Motor neuron (in vitro differentiated cells): ENCODE data around the gene TAS2R14. TPM values are rescaled to one million over a fixed set of nuclear protein-coding genes. Genes with fewer than 3 reads are reported as not detected.
A peak's percentile ranks its signal among the peaks of the same experiment; 100 is the strongest.

Experiments
- ATAC-seq, 8 experiments: fragments of 200-7000 bp; cut with Tn5 transposase; replicated peaks in 6 of 8; 2 replicates each; pipeline ENCODE4 v1.8.0; 2021; ENCODE audit warnings: mild to moderate bottlenecking in 8 of 8, moderate library complexity in 8 of 8
- H3K27ac ChIP-seq, 2 donors: fragments of 250-450 bp; sonication (Bioruptor Pico); 2 replicates each; pipeline ENCODE4 v1.9.0; 2021; ENCODE audit warnings: antibody characterized with exemption in 2 of 2, mild to moderate bottlenecking in 2 of 2, moderate library complexity in 1 of 2
- H3K4me1 ChIP-seq, 2 donors: fragments of 250-450 bp; sonication (Bioruptor Pico); replicated peaks in 1 of 2; 2 replicates each; pipeline ENCODE4 v1.6.1; 2021; ENCODE audit warnings: antibody characterized with exemption in 2 of 2, mild to moderate bottlenecking in 2 of 2, moderate library complexity in 1 of 2
- H3K4me3 ChIP-seq, 5 donors: fragments of 250-450 bp; sonication (Bioruptor Pico); 2 replicates each; pipeline ENCODE4 v1.9.0; 2021; ENCODE audit warnings: antibody characterized with exemption in 5 of 5, mild to moderate bottlenecking in 5 of 5, moderate library complexity in 4 of 5
- WGBS, 10 experiments: fragments of 450-650 bp; shearing (Covaris generic); methylation state at CpG; one replicate each; pipeline ENCODE4 v1.0.0; 2022; 5-methylcytosine and 5-hydroxymethylcytosine counted together
- in situ Hi-C, 9 experiments: fragments of 400-800 bp; cut with MboI; loops; one replicate each; pipeline ENCODE4 v1.15.0; 2021; ENCODE audit warnings: low sequenced_read_pairs in 9 of 9, low pct_unique_long_range_greater_than_20kb in 2 of 9; ENCODE audit not compliant: unreplicated experiment in 9 of 9
- total RNA-seq, 8 experiments: library from RNA; unstranded; fragments of 300-600 nt; gene quantifications; 2 replicates each; pipeline versions ENCODE4 v1.2.3 to v1.2.4, GENCODE V29; 2022

The TAS2R14 gene
- 10 to 100 TPM in 1 of 8 experiments, 1 to 10 TPM in 7; 2.6 to 12.9 (median 4.0) TPM for total RNA-seq

- Histone ChIP-seq H3K4me3 (no peak within 1 kb of the TSS), H3K27ac (no peak within 1 kb of the TSS), H3K4me1 (no peaks in the 10 kb centered on the region)
- in situ Hi-C loops: no loop called here
- ATAC-seq: no peak
- 10 to 100% (median 76%) methylated on average over 1 of the region's 1 CpG; no CpG with 5 or more reads in 2 of the 10 experiments for WGBS, 10 experiments
Measured at GRCh38 chr12:10939163-10939562, at the start of gene TAS2R14. Gene TAS2R14 (minus strand): TSS chr12:10939263. CDS start chr12:10939207, 56 bp downstream.

GRCh38 chr12:10986812-10987211 lies 47.7 kb upstream of the TAS2R14 start, which contains the start of gene TAS2R50:
Gene TAS2R50 (minus strand): TSS chr12:10986912. CDS start chr12:10986860, 52 bp downstream.
- 0 to 65% (median 20%) methylated on average over 1 to 2 of the region's 2 CpGs for WGBS, 10 experiments
- ATAC-seq: no peak
- in situ Hi-C loops: no loop called here
- Histone ChIP-seq H3K4me3 (no peak within 1 kb of the TSS), H3K4me1 (no peaks in the 10 kb centered on the region), H3K27ac (no peak within 1 kb of the TSS)

- peak in 1 of 8 experiments; percentile 32 for ATAC-seq
- WGBS, 10 experiments: 39 to 100% (median 94%) methylated on average over 1 to 5 of the region's 5 CpGs; no CpG with 5 or more reads in 1 of the 10 experiments
- H3K4me3 ChIP-seq: no peak overlapping the region
- in situ Hi-C loops: no loop called here
- H3K4me1 ChIP-seq: no peaks in the 10 kb centered on the region
- no peak overlapping the region for H3K27ac ChIP-seq
Measured at GRCh38 chr12:10982244-10982643, 43.2 kb upstream of the TAS2R14 start.

GRCh38 chr12:10974965-10975364 lies 35.9 kb upstream of the TAS2R14 start:
- no peak for ATAC-seq
- Histone ChIP-seq H3K4me1 (no peaks in the 10 kb centered on the region), H3K4me3 (no peak overlapping the region), H3K27ac (no peak overlapping the region)
- WGBS, 10 experiments: 38 to 100% (median 95%) methylated on average over 1 to 3 of the region's 3 CpGs
- in situ Hi-C loops: loop anchor here in 2 of 9 experiments (25.0 kb wide), 1 partner anchor 212 kb away; the partner anchor contains the start of gene TAS2R42 (in 2 of the 2)

GRCh38 chr12:10968765-10969456 lies 29.8 kb upstream of the TAS2R14 start:
- Histone ChIP-seq H3K4me1 (no peaks in the 10 kb centered on the region), H3K4me3 (no peak overlapping the region), H3K27ac (no peak overlapping the region)
- peak in 1 of 8 experiments; percentile 26 for ATAC-seq
- in situ Hi-C loops: loop anchor here in 2 of 9 experiments (25.0 kb wide), 1 partner anchor 218 kb away; the partner anchor contains the start of gene TAS2R42 (in 2 of the 2)
- WGBS, 10 experiments: 60 to 100% (median 95%) methylated on average over 1 to 7 of the region's 15 CpGs

- no peak for ATAC-seq
- no peaks in the 10 kb centered on the region for H3K4me1 ChIP-seq
- H3K4me3 ChIP-seq: no peak overlapping the region
- in situ Hi-C loops: loop anchor here in 2 of 9 experiments (25.0 kb wide), 1 partner anchor 220 kb away; the partner anchor contains the start of gene TAS2R42 (in 2 of the 2)
- 13 to 100% (median 50%) methylated on average over 1 to 2 of the region's 2 CpGs; no CpG with 5 or more reads in 4 of the 10 experiments for WGBS, 10 experiments
- H3K27ac ChIP-seq: no peak overlapping the region
Measured at GRCh38 chr12:10967409-10967808, 28.3 kb upstream of the TAS2R14 start.

- Histone ChIP-seq H3K27ac (no peak overlapping the region), H3K4me3 (no peak overlapping the region), H3K4me1 (no peaks in the 10 kb centered on the region)
- in situ Hi-C loops: loop anchor here in 2 of 9 experiments (25.0 kb wide), 1 partner anchor 221 kb away; the partner anchor contains the start of gene TAS2R42 (in 2 of the 2)
- no peak for ATAC-seq
Measured at GRCh38 chr12:10966314-10966713, 27.3 kb upstream of the TAS2R14 start.

GRCh38 chr12:10965476-10965875 lies 26.4 kb upstream of the TAS2R14 start:
- Histone ChIP-seq H3K4me1 (no peaks in the 10 kb centered on the region), H3K4me3 (no peak overlapping the region), H3K27ac (no peak overlapping the region)
- peak in 2 of 8 experiments; percentile 27 to 57 for ATAC-seq
- in situ Hi-C loops: loop anchor here in 2 of 9 experiments (25.0 kb wide), 1 partner anchor 222 kb away; the partner anchor contains the start of gene TAS2R42 (in 2 of the 2)
- WGBS, 10 experiments: 43 to 100% (median 100%) methylated on average over 1 of the region's 1 CpG; no CpG with 5 or more reads in 1 of the 10 experiments

- in situ Hi-C loops: loop anchor here in 2 of 9 experiments (25.0 kb wide), 1 partner anchor 227 kb away; the partner anchor contains the start of gene TAS2R42 (in 2 of the 2)
- 40 to 100% (median 87%) methylated on average over 1 to 4 of the region's 4 CpGs; no CpG with 5 or more reads in 1 of the 10 experiments for WGBS, 10 experiments
Measured at GRCh38 chr12:10960211-10960610, 21.1 kb upstream of the TAS2R14 start.

GRCh38 chr12:10959804-10960203 lies 20.7 kb upstream of the TAS2R14 start:
- no peak overlapping the region for H3K27ac ChIP-seq
- H3K4me3 ChIP-seq: no peak overlapping the region
- no peaks in the 10 kb centered on the region for H3K4me1 ChIP-seq
- peak in 1 of 8 experiments; percentile 36 for ATAC-seq
- in situ Hi-C loops: loop anchor here in 2 of 9 experiments (25.0 kb wide), 1 partner anchor 227 kb away; the partner anchor contains the start of gene TAS2R42 (in 2 of the 2)
- 57 to 100% (median 94%) methylated on average over 1 to 2 of the region's 2 CpGs; no CpG with 5 or more reads in 3 of the 10 experiments for WGBS, 10 experiments

More at GRCh38 chr12:10960211-10960610, 21.1 kb upstream of the TAS2R14 start:
- Histone ChIP-seq H3K4me1 (no peaks in the 10 kb centered on the region), H3K4me3 (no peak overlapping the region), H3K27ac (no peak overlapping the region)
- ATAC-seq: no peak

- in situ Hi-C loops: loop anchor here in 2 of 9 experiments (25.0 kb wide), 1 partner anchor 230 kb away; the partner anchor contains the start of gene TAS2R42 (in 2 of the 2)
- Histone ChIP-seq H3K27ac (no peak overlapping the region), H3K4me1 (no peaks in the 10 kb centered on the region), H3K4me3 (no peak overlapping the region)
- no peak for ATAC-seq
Measured at GRCh38 chr12:10957741-10958140, 18.7 kb upstream of the TAS2R14 start.

GRCh38 chr12:10956085-10956484 lies 17.0 kb upstream of the TAS2R14 start:
- no peaks in the 10 kb centered on the region for H3K4me1 ChIP-seq
- no peak overlapping the region for H3K27ac ChIP-seq
- no peak for ATAC-seq
- H3K4me3 ChIP-seq: no peak overlapping the region
- in situ Hi-C loops: loop anchor here in 2 of 9 experiments (25.0 kb wide), 1 partner anchor 231 kb away; the partner anchor contains the start of gene TAS2R42 (in 2 of the 2)

GRCh38 chr12:10952645-10953044 lies 13.6 kb upstream of the TAS2R14 start:
- H3K27ac ChIP-seq: no peak overlapping the region
- no peaks in the 10 kb centered on the region for H3K4me1 ChIP-seq
- in situ Hi-C loops: loop anchor here in 2 of 9 experiments (25.0 kb wide), 1 partner anchor 235 kb away; the partner anchor contains the start of gene TAS2R42 (in 2 of the 2)
- H3K4me3 ChIP-seq: no peak overlapping the region
- ATAC-seq: no peak
- 45 to 100% (median 94%) methylated on average over 2 to 4 of the region's 4 CpGs; no CpG with 5 or more reads in 1 of the 10 experiments for WGBS, 10 experiments
